Renal pelvis (tissue), 4 donors: ENCODE results near the gene NUP214. TPM values are rescaled to one million over a fixed set of nuclear protein-coding genes. Genes with fewer than 3 reads are reported as not detected.
"Not testable (repeated sequence)": the region's sequence is repeated elsewhere in the genome, so short reads cannot be mapped to it uniquely, and the experiment has no call there.

Experiments used
- DNase-seq: peaks from one replicate; pipeline ENCODE4 v3.0.0-alpha.2; 2013
- polyA plus RNA-seq, 3 donors: library from polyadenylated mRNA; unstranded; fragments of 120-200 nt; gene quantifications; one replicate each; pipeline ENCODE4 v1.2.1, GENCODE V29; 2013; ENCODE audit not compliant: insufficient read length in 3 of 3

NUP214 gene
- polyA plus RNA-seq, 3 donors, result 53.3 to 76.1 (median 73.3) TPM

DNA sequence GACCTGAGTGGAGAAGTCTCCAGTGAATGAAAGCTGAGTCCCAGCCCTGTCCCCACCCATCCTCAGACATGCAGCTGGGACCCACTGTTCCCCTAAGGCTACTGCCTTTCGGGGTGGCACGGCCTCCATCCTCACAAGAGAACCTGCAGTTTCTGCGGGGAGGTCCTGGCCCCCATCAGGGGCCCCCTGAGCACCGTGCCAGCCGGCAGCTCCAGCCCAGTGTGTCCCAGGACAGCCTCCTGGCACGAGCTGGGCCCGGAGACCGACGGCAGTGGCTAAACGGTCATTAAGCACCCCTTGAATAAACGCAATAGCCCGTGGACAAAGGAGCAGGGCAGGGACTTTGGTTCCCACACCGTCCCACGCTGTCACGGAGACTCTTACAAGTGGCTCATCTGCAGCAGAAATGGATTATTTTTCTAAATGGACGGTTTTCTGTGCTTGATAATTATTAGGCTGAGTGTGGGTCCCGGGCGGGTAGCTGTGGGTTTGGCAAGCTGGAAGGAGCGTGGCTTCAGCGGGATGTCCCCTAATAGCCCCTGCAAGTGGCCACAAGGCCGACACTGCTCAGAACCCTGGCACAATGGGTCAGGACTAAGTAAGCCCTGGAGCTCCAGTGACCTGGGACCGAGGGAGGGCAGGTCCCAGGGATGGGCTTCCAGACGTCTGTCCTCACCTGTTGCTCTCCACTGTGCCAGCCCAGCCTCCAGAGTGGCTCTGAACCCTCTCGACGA is 133.5 kb downstream of the NUP214 start:
- DNase-seq, result no peak

DNA sequence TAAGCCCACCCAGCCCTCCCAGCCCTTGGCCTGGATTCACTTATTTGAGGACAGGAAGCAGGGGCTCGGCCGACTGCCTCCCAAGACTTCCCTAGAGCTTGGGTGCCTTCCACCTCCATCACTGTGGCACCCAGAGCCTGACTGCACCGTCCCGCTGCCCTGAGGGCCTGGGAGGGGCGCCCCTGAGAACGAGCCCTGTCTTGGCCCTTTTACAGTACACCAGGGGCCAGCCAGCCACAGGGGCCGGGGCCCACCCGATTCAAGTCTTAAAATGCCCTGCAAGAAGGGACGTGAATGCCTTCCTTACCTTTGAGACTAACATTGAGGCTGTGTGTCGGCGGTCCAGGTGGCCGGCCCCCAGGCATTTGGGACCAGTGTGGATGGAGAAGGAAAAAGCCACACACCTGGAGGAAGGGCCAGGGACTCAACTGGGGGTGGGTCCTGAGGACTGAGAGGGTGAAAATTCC is 134.1 kb downstream of the NUP214 start:
- no peak for DNase-seq

- DNase-seq, result no peak
Observed at GRCh38 chr9:131259916-131260597, 134.7 kb downstream of the NUP214 start.

DNA sequence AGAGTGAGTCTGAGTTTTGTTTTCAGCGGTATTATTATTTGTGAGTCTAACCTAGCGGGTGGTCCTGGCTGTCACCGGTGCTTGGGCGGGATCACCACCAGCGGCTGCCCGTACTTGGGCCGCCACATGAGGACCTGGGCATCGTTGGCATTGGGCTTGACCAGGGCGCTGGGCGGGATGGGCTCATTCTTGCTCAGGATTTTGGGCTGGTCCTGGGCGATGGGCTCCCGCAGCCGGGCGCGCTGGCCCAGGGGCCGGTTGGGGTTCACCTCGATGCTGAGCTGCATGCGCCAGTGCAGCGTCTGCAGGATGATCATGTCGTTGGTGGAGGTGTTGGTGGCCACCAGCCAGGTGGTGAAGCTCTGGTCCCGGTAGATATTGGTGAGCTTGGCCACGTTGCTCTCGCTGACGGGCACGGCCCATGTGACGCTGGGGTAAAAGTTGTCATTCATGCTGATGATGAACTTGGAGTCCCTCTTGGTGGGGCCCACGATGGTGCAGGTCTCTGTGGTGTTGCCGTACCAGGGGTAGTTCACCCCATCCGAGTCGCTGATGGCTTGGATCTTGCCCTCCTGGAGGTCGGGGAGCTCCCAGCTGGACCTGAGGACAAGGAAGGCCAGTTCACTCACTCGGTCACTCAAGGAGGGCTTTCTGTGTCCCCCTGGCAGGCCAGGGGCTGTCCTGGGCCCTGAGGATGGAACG is 135.5 kb downstream of the NUP214 start:
- DNase-seq, result no peak

DNA sequence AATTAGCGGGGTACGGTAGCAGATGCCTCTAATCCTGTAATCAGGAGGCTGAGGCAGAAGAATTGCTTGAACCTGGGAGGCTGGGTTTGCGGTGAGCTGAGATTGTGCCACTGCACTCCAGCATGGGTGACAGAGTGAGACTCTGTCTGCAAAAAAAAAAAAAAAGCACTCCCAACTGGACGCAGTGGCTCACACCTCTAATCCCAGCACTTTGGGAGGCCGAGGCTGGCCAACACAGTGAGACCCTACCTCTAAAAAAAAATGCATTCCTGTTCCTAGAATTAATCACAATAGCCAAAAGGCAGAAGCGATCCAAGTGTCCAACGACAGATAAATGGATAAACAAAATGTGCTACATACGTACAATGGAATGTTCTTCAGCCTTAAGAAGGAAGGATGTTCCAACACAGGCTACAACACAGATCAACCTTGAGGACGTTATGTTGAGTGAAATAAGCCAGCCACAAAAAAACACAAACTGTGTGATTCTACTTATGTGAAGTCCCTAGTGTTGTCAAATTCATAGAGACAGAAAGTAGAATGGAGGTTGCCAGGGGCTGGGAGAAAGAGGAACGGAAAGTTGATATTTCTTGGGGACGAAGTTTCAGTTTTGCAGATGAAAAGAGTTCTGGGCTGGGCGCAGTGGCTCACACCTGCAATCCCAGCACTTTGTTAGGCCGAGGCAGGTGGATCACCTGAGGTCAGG is 137.1 kb downstream of the NUP214 start:
- DNase-seq, result no peak

DNA sequence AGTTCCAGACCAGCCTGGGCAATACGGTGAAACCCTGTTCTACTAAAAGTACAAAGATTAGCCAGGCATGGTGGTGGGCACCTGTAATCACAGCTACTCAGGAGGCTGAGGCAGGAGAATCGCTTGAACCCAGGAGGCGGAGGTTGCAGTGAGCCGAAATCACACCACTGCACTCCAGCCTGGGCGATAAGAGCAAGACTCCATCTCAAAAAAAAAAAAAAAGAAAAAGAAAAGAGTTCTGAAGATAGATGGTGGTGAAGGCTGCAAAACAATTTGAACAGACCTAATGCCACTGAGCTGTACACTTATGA is 137.6 kb downstream of the NUP214 start:
- not testable (repeated sequence) for DNase-seq

DNA sequence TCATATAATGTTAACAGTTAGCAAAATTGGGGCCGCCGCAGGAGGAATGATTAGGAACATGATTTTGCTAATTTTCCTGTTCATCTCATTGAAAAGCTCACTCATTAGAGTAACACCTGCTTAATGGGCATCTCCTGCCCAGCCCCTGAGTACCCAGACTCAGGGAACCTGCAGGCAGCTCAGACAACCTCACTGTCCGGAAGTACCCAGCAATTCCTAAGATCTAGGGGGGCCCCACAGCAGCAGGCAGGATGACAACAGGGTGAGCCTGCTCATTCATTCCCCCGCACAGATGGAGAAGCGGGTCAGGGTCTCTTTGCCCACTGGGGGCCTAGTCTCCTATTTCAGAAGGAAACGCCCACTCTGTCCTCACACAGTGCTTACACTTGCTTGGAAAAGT is 138.3 kb downstream of the NUP214 start:
- no peak for DNase-seq

DNA sequence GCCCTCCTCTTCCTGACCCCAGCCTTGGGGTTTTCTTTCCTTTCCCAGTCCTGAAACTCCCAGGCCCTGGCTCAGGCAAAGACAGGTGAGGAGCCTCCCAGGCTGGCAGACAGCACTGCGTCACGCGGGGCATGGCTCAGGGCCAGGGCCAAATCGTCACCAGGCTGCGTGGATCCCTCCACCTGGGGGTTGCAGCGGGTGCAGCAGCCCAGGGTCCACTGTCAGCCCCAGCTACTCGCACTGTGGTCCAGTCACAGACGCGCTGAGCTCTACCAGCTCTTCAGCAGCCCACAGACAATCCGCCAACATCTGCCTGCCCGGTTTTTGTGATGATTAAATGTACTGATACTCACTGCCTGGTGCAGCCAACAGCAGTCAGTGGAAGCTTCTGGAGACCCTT is 138.8 kb downstream of the NUP214 start:
- DNase-seq, result no peak

GRCh38 chr9:131266266-131267229 is 141.2 kb downstream of the NUP214 start:
- no peak for DNase-seq

- no peak for DNase-seq
Observed at GRCh38 chr9:131270171-131271015, 145.0 kb downstream of the NUP214 start.

- not testable (repeated sequence) for DNase-seq
Observed at GRCh38 chr9:131271016-131271273, 145.6 kb downstream of the NUP214 start.

DNA sequence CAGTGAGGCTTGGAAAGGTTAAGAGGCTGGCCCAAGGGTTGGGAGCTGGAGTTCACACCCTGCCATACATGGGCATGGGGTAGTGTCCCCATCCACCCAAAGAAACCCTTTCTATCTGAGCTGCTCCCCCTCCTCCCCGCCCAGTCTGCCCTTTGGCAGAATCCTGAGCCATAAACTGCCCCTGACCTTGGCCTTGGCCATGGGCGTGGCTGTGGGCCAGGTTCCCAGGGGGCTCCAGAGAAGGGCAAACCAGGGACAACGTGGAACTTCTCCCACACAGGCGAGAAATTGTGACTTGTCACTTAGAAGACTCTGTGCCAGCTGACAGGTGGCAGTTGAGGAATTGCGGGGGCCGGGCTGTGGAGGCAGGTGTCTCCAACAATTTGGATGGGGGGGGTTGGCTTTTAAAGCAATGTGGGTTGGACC is 146.1 kb downstream of the NUP214 start:
- no peak for DNase-seq

GRCh38 chr9:131272212-131272611 is 146.8 kb downstream of the NUP214 start:
- DNase-seq, result no peak

DNA sequence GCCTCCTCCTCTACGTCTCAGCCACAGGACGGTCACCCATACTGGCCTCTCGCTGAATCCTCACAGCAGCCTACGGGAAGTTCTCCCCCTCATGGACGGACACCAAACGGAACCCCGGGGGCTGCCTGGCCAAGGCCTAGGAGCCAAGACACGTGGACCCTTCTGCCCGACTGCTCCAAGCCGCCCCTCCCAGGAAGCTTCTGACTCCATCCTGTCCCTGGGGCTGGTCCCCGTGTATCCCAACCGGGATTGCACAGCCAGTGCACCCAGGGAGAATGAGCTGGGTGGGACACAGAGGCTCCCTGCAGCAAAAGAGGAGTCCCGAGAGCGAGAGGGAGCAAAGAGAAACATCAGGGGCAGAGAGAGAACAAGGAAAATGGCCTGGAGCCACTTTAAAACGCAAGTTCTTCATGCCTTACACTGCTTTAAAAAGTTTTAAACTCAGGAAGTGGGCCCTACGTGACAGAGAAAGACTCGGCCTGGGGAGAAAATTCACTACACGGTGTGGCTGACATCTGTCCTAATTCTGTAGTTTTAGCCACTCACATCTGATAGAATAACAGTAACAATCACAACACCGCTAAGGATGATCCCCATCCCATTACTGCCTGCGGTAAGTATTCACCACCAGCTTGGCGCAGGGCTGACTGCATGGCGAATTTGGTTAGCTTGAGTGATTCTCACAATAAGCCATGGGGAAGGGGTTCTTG is 147.9 kb downstream of the NUP214 start:
- no peak for DNase-seq

DNA sequence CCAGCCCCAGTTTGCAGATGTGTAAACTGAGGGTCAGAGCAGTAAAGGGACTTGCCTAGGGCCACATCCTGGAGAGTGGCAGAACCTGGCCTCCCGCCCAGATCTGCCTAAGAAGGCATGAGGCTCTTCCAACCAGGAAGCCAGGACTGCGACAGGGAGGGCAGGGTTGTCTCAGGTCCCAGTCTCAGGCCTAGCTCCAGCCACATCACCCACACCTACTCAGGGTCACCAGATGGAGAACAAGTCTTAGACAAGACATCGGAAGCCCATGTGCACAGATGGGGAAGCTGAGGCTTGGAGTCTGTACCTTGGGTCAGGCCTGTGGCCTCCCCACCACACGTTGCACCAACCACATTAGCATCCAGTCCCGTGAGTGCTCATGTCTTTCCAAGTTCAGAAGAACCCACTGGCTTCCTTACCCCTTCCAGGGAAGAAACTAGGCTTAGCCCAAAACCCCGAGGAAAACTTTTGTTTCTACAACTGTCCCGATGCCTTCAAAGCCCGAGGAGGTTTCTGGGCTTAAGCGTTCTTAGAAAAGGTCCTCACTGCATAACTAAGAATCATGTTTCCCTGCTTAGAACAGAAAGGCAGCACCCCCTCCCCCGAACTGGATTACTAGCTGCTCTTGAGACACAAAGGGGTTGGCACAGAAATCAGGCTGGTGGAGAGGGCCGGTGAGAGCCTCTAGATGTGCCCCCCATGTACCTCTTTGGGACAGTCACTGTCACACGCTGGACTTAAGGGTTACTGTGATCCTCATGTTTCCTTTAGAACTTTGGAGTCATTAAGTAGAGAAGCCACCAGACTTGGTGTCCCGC is 148.7 kb downstream of the NUP214 start:
- DNase-seq, result no peak

- DNase-seq, result no peak
Observed at GRCh38 chr9:131274674-131275331, 149.4 kb downstream of the NUP214 start.

DNA sequence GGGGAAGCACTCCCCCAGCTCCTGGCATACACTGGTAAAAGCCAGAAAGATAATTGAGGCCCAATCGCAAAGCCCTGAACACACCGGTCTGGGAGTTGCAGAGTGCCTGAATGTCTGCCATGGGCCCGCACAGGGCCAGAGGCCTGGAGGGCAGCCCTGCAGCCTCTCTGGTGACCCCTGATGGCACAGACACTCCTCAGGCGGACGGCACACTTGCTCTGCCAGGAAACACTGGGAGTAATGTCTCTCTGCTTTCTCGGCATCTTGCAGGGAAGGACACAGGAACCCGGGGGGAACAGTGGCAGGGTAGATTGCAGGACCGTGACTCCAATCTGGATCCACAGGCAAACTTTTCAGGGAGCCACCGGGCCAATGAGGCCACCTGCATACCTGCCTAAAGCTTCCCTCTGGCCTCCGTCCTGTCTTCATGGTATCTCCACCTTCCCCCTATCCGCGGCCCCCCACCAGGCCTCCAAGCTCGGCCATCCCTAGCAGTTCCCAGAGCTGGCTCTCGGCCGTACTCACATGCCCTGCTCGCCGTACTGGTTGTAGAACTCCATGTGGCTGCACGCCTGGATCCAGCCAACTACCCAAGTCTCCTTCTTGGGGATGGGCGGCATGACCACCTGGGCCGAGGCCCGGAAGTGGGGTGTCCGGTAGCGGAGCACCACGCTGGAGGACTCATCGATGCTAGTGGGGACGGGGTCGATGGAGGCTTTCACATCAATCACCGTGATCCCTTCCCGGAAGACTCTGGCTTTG is 150.1 kb downstream of the NUP214 start:
- DNase-seq, result no peak
